IPS-20b (cell line): Measurements from ENCODE around the gene PTPRCAP.
"Not testable (repeated sequence)": the region's sequence is repeated elsewhere in the genome, so short reads cannot be mapped to it uniquely, and the experiment has no call there.

Experiments
- H3K27ac ChIP-seq: one replicate; pipeline ENCODE4 v1.5.1; 2013; ENCODE audit warnings: low read length
- H3K27me3 ChIP-seq: 2 replicates; pipeline ENCODE4 v1.6.1; 2013; ENCODE audit warnings: mild to moderate bottlenecking, low read length, inconsistent platforms; ENCODE audit not compliant: insufficient read depth
- H3K36me3 ChIP-seq: 2 replicates; pipeline ENCODE4 v1.6.1; 2013; ENCODE audit warnings: low read depth, mild to moderate bottlenecking, inconsistent platforms, low read length, moderate library complexity; ENCODE audit not compliant: insufficient read depth
- H3K4me1 ChIP-seq: 2 replicates; pipeline ENCODE4 v1.6.1; 2013; ENCODE audit warnings: mild to moderate bottlenecking, control low read depth, inconsistent platforms, low read length, moderate library complexity; ENCODE audit not compliant: insufficient read depth
- H3K4me3 ChIP-seq: 2 replicates; pipeline ENCODE4 v1.5.1; 2013; ENCODE audit warnings: mild to moderate bottlenecking, low read length, inconsistent platforms
- H3K9ac ChIP-seq: 2 replicates; pipeline ENCODE4 v1.6.1; 2013; ENCODE audit warnings: low read depth, mild to moderate bottlenecking, inconsistent platforms, low read length, moderate library complexity
- H3K9me3 ChIP-seq: 2 replicates; pipeline ENCODE4 v1.6.1; 2013; ENCODE audit warnings: mild to moderate bottlenecking, low read depth, low read length, inconsistent platforms; ENCODE audit not compliant: insufficient read depth

The PTPRCAP gene

GRCh38 chr11:67470337-67471002 lies 33.0 kb upstream of the PTPRCAP start:
- Histone ChIP-seq H3K9ac (no peak overlapping the region), H3K27ac (no peak overlapping the region), H3K27me3 (no peaks in the 10 kb centered on the region; the same call in 1 of the 2 replicates), H3K4me3 (no peak overlapping the region), H3K36me3 (no peaks in the 10 kb centered on the region), H3K4me1 (peaks cover 6% of the 10 kb centered on the region; the same call in 1 of the 2 replicates), H3K9me3 (no peaks in the 10 kb centered on the region)

GRCh38 chr11:67469508-67469811 lies 32.0 kb upstream of the PTPRCAP start:
- H3K27ac ChIP-seq: no peak overlapping the region
- no peaks in the 10 kb centered on the region for H3K9me3 ChIP-seq
- H3K9ac ChIP-seq: peak overlapping the region; percentile 54; the same call in 1 of the 2 replicates
- H3K4me3 ChIP-seq: peak overlapping the region; percentile 64
- no peaks in the 10 kb centered on the region; the same call in 1 of the 2 replicates for H3K27me3 ChIP-seq
- no peaks in the 10 kb centered on the region for H3K36me3 ChIP-seq
- H3K4me1 ChIP-seq: peaks cover 6% of the 10 kb centered on the region; the same call in 1 of the 2 replicates

GRCh38 chr11:67468759-67469507 lies 31.5 kb upstream of the PTPRCAP start, which contains the start of gene TMEM134:
Gene TMEM134, minus strand, starts transcription at chr11:67469251. Its CDS starts 59 bp downstream, at chr11:67469192.
- no peaks in the 10 kb centered on the region for H3K36me3 ChIP-seq
- no peak within 1 kb of the TSS for H3K27ac ChIP-seq
- H3K27me3 ChIP-seq: no peaks in the 10 kb centered on the region; the same call in 1 of the 2 replicates
- peak within 1 kb of the TSS; percentile 69 for H3K4me3 ChIP-seq
- H3K9ac ChIP-seq: peak within 1 kb of the TSS; percentile 64
- H3K9me3 ChIP-seq: no peaks in the 10 kb centered on the region
- peaks cover 11% of the 10 kb centered on the region for H3K4me1 ChIP-seq

GRCh38 chr11:67468456-67468758 lies 30.9 kb upstream of the PTPRCAP start:
- Histone ChIP-seq H3K36me3 (no peaks in the 10 kb centered on the region), H3K9ac (peak overlapping the region; percentile 64; the same call in 1 of the 2 replicates), H3K9me3 (no peaks in the 10 kb centered on the region), H3K27me3 (no peaks in the 10 kb centered on the region; the same call in 1 of the 2 replicates), H3K27ac (no peak overlapping the region), H3K4me3 (peak overlapping the region; percentile 69), H3K4me1 (peaks cover 11% of the 10 kb centered on the region)

GRCh38 chr11:67468056-67468455 lies 30.6 kb upstream of the PTPRCAP start:
- Histone ChIP-seq H3K9ac (peak overlapping the region; percentile 64; the same call in 1 of the 2 replicates), H3K4me3 (peak overlapping the region; percentile 69), H3K4me1 (peaks cover 11% of the 10 kb centered on the region), H3K27me3 (no peaks in the 10 kb centered on the region; the same call in 1 of the 2 replicates), H3K9me3 (no peaks in the 10 kb centered on the region), H3K36me3 (no peaks in the 10 kb centered on the region), H3K27ac (no peak overlapping the region)

GRCh38 chr11:67466962-67467771 lies 29.7 kb upstream of the PTPRCAP start:
- peaks cover 11% of the 10 kb centered on the region for H3K4me1 ChIP-seq
- no peak overlapping the region for H3K27ac ChIP-seq

DNA sequence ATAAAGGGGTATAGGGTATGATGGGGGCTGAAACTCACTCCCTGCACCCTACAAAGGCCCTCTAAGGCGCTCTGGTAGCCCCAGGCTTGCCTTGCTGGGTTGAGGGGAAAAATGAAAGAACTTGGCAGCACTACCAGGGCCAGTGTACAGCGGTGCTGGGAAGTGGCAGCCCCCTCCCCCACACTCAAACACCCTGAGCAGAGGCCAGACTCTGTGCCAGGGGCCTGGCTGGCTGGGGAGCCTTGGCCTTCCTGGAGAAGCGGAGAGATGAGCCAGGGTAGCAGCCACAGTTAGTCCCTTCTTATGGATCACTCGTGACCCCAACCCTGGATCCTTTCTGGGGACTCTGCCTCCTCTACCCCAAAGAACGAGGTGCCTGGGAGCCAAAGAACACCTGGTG lies 28.9 kb upstream of the PTPRCAP start:
- H3K9me3 ChIP-seq: no peaks in the 10 kb centered on the region
- no peak overlapping the region for H3K4me3 ChIP-seq
- H3K9ac ChIP-seq: no peak overlapping the region
- peaks cover 11% of the 10 kb centered on the region for H3K4me1 ChIP-seq
- H3K36me3 ChIP-seq: no peaks in the 10 kb centered on the region
- H3K27ac ChIP-seq: no peak overlapping the region
- H3K27me3 ChIP-seq: no peaks in the 10 kb centered on the region; the same call in 1 of the 2 replicates

More at GRCh38 chr11:67466962-67467771, 29.7 kb upstream of the PTPRCAP start:
- no peaks in the 10 kb centered on the region; the same call in 1 of the 2 replicates for H3K27me3 ChIP-seq
- H3K9ac ChIP-seq: peak overlapping the region; percentile 27; the same call in 1 of the 2 replicates
- no peak overlapping the region for H3K4me3 ChIP-seq
- no peaks in the 10 kb centered on the region for H3K9me3 ChIP-seq
- no peaks in the 10 kb centered on the region for H3K36me3 ChIP-seq

- H3K9me3 ChIP-seq, H3K36me3 ChIP-seq, H3K27me3 ChIP-seq: not testable (repeated sequence)
- Histone ChIP-seq H3K4me1 (peaks cover 11% of the 10 kb centered on the region), H3K9ac (peak overlapping the region; percentile 96; the same call in 1 of the 2 replicates), H3K27ac (peak overlapping the region; percentile 94), H3K4me3 (peak overlapping the region; percentile 95)
Observed at GRCh38 chr11:67465530-67465929, 28.0 kb upstream of the PTPRCAP start.

- Histone ChIP-seq H3K27ac (peak overlapping the region; percentile 94), H3K4me3 (peak overlapping the region; percentile 95), H3K4me1 (peaks cover 11% of the 10 kb centered on the region), H3K36me3 (no peaks in the 10 kb centered on the region), H3K9ac (peak overlapping the region; percentile 96; the same call in 1 of the 2 replicates), H3K9me3 (no peaks in the 10 kb centered on the region), H3K27me3 (no peaks in the 10 kb centered on the region; the same call in 1 of the 2 replicates)
Observed at GRCh38 chr11:67465189-67465510, 27.7 kb upstream of the PTPRCAP start.

GRCh38 chr11:67464411-67465188 lies 27.1 kb upstream of the PTPRCAP start:
- no peaks in the 10 kb centered on the region for H3K9me3 ChIP-seq
- no peaks in the 10 kb centered on the region for H3K36me3 ChIP-seq
- H3K27me3 ChIP-seq: no peaks in the 10 kb centered on the region; the same call in 1 of the 2 replicates
- H3K4me1 ChIP-seq: peaks cover 11% of the 10 kb centered on the region
- peak overlapping the region; percentile 95 for H3K4me3 ChIP-seq
- H3K9ac ChIP-seq: peak overlapping the region; percentile 96
- peak overlapping the region; percentile 94 for H3K27ac ChIP-seq
